ENCODE data around the gene PRR11.
"Not testable (repeated sequence)": the region's sequence is repeated elsewhere in the genome, so short reads cannot be mapped to it uniquely, and the experiment has no call there.

PRR11 gene

GRCh38 chr17:59155439-59156177, at the start of gene PRR11:
Gene PRR11 (plus strand): TSS chr17:59155746. CDS start chr17:59169753, 14,007 bp downstream.
- in situ Hi-C loops (cut with MboI; ENCODE audit: low sequenced_read_pairs), result no loop called here

- in situ Hi-C loops (cut with MboI; ENCODE audit: low sequenced_read_pairs), result no loop called here
Observed at GRCh38 chr17:59105852-59106462, 49.6 kb upstream of the PRR11 start.

- in situ Hi-C loops (cut with MboI; ENCODE audit: low sequenced_read_pairs), result no loop called here
Observed at GRCh38 chr17:59106463-59107305, 48.9 kb upstream of the PRR11 start, which contains the start of gene TRIM37. Gene TRIM37 (minus strand): TSS chr17:59106880. CDS start chr17:59106461, 419 bp downstream.

- in situ Hi-C loops (cut with MboI; ENCODE audit: low sequenced_read_pairs), result no loop called here
Observed at GRCh38 chr17:59107306-59107670, 48.3 kb upstream of the PRR11 start.

- in situ Hi-C loops (cut with MboI; ENCODE audit: low sequenced_read_pairs), result no loop called here
Observed at GRCh38 chr17:59108400-59109102, 47.0 kb upstream of the PRR11 start.

- in situ Hi-C loops (cut with MboI; ENCODE audit: low sequenced_read_pairs), result no loop called here
Observed at GRCh38 chr17:59110973-59111372, 44.6 kb upstream of the PRR11 start.

- in situ Hi-C loops (cut with MboI; ENCODE audit: low sequenced_read_pairs), result no loop called here
Observed at GRCh38 chr17:59111539-59111938, 44.0 kb upstream of the PRR11 start.

- in situ Hi-C loops (cut with MboI; ENCODE audit: low sequenced_read_pairs), result no loop called here
Observed at GRCh38 chr17:59115474-59115873, 40.1 kb upstream of the PRR11 start.

GRCh38 chr17:59121901-59122480, 33.6 kb upstream of the PRR11 start:
- in situ Hi-C loops (cut with MboI; ENCODE audit: low sequenced_read_pairs), result no loop called here

GRCh38 chr17:59124665-59125064, 30.9 kb upstream of the PRR11 start:
- in situ Hi-C loops (cut with MboI; ENCODE audit: low sequenced_read_pairs), result no loop called here

GRCh38 chr17:59126809-59127417, 28.6 kb upstream of the PRR11 start:
- in situ Hi-C loops (cut with MboI; ENCODE audit: low sequenced_read_pairs), result no loop called here

- in situ Hi-C loops (cut with MboI; ENCODE audit: low sequenced_read_pairs), result no loop called here
Observed at GRCh38 chr17:59129814-59130213, 25.7 kb upstream of the PRR11 start.

GRCh38 chr17:59131131-59131530, 24.4 kb upstream of the PRR11 start:
- in situ Hi-C loops (cut with MboI; ENCODE audit: low sequenced_read_pairs), result no loop called here

GRCh38 chr17:59138339-59138738, 17.2 kb upstream of the PRR11 start:
- in situ Hi-C loops (cut with MboI; ENCODE audit: low sequenced_read_pairs), result not testable (repeated sequence)

GRCh38 chr17:59139939-59140338, 15.6 kb upstream of the PRR11 start:
- in situ Hi-C loops (cut with MboI; ENCODE audit: low sequenced_read_pairs), result no loop called here

- in situ Hi-C loops (cut with MboI; ENCODE audit: low sequenced_read_pairs), result no loop called here
Observed at GRCh38 chr17:59141860-59142259, 13.7 kb upstream of the PRR11 start.

GRCh38 chr17:59145571-59146096, 9.9 kb upstream of the PRR11 start:
- in situ Hi-C loops (cut with MboI; ENCODE audit: low sequenced_read_pairs), result no loop called here

- in situ Hi-C loops (cut with MboI; ENCODE audit: low sequenced_read_pairs), result no loop called here
Observed at GRCh38 chr17:59149051-59149450, 6.5 kb upstream of the PRR11 start.

- in situ Hi-C loops (cut with MboI; ENCODE audit: low sequenced_read_pairs), result no loop called here
Observed at GRCh38 chr17:59149841-59150511, 5.6 kb upstream of the PRR11 start.
